SK-N-SH (cell line): ENCODE data around the gene ZNF283. TPM values are rescaled to one million over a fixed set of nuclear protein-coding genes. Genes with fewer than 3 reads are reported as not detected.

Experiments used
- CTCF ChIA-PET: fragments of 300-600, 350-600 bp; formaldehyde crosslinking; extraction: SDS; loops from one replicate; lab custom pipeline; 2021; lab: Yijun Ruan, JAX
- POLR2A ChIA-PET: fragments of 350-600 bp; sonication (Branson Sonifier 250); formaldehyde crosslinking; extraction: SDS; loops from one replicate; lab custom pipeline; 2020; ENCODE audit warnings: antibody characterized with exemption, inconsistent platforms; lab: Yijun Ruan, JAX
- DNase-seq: peaks from one replicate; pipeline ENCODE4 v3.0.0; 2012
- H2AFZ ChIP-seq: fragments of 200-600 bp; sonication (generic); 2 replicates; pipeline ENCODE4 v1.8.1; 2016; ENCODE audit warnings: antibody characterized with exemption, mild to moderate bottlenecking, low read depth
- H3F3A ChIP-seq: fragments of 200-600 bp; sonication (generic); replicated peaks from 2 replicates; pipeline ENCODE3; 2016; ENCODE audit warnings: antibody characterized with exemption, mild to moderate bottlenecking; ENCODE audit not compliant: insufficient read depth
- H3K27ac ChIP-seq, 2 experiments: fragments of 200-500 bp in 1 of 2; fragments of 200-600 bp in 1 of 2; sonication (Bioruptor generic) in 1 of 2; sonication (generic), shearing (Covaris generic) in 1 of 2; 2 replicates each; pipeline versions ENCODE4 v1.5.1 to v1.6.1; 2014 to 2016; ENCODE audit warnings: low read depth in 2 of 2, inconsistent platforms in 1 of 2, low read length in 1 of 2, mild to moderate bottlenecking in 1 of 2, mixed read lengths in 1 of 2
- H3K27me3 ChIP-seq: fragments of 200-600 bp; sonication (generic), shearing (Covaris generic); 2 replicates; pipeline ENCODE4 v1.6.1; 2016; ENCODE audit warnings: mixed run types; ENCODE audit not compliant: insufficient read depth
- H3K36me3 ChIP-seq, 2 experiments: fragments of 200-500 bp in 1 of 2; fragments of 200-600 bp in 1 of 2; sonication (Bioruptor generic) in 1 of 2; sonication (generic) in 1 of 2; replicated peaks in 1 of 2; 2 replicates each; pipeline versions ENCODE3 to v1.5.1; 2014 to 2016; ENCODE audit warnings: low read length in 1 of 2, mild to moderate bottlenecking in 1 of 2; ENCODE audit not compliant: insufficient read depth in 2 of 2, control insufficient read depth in 1 of 2
- H3K4me1 ChIP-seq, 2 experiments: fragments of 200-500 bp in 1 of 2; fragments of 200-600 bp in 1 of 2; sonication (Bioruptor generic) in 1 of 2; sonication (generic), shearing (Covaris generic) in 1 of 2; 2 replicates each; pipeline versions ENCODE4 v1.5.1 to v1.6.1; 2014 to 2016; ENCODE audit warnings: low read depth in 1 of 2, low read length in 1 of 2, mixed run types in 1 of 2; ENCODE audit not compliant: insufficient read depth in 2 of 2, control insufficient read depth in 1 of 2
- H3K4me2 ChIP-seq: fragments of 200-600 bp; sonication (generic), shearing (Covaris generic); 2 replicates; pipeline ENCODE4 v1.6.1; 2017; ENCODE audit warnings: mixed run types
- H3K4me3 ChIP-seq, 2 experiments: fragments of 200-500 bp in 1 of 2; fragments of 200-600 bp in 1 of 2; sonication (Bioruptor generic) in 1 of 2; sonication (generic), shearing (Covaris generic) in 1 of 2; 2 replicates each; pipeline versions ENCODE4 v1.5.1 to v1.8.1; 2014 to 2016; ENCODE audit warnings: low read depth in 2 of 2, inconsistent platforms in 1 of 2, low read length in 1 of 2, mild to moderate bottlenecking in 1 of 2, mixed read lengths in 1 of 2, moderate library complexity in 1 of 2
- H3K79me2 ChIP-seq: fragments of 200-600 bp; sonication (generic); 2 replicates; pipeline ENCODE4 v1.8.1; 2017; ENCODE audit warnings: mild to moderate bottlenecking; ENCODE audit not compliant: insufficient read depth
- H3K9ac ChIP-seq: fragments of 200-600 bp; sonication (generic); 2 replicates; pipeline ENCODE4 v1.6.1; 2017; ENCODE audit warnings: mixed run types
- H3K9me2 ChIP-seq: fragments of 200-600 bp; sonication (generic); 2 replicates; pipeline ENCODE4 v1.6.1; 2017; ENCODE audit warnings: mixed run types
- H3K9me3 ChIP-seq: fragments of 200-600 bp; sonication (generic); 2 replicates; pipeline ENCODE4 v1.6.1; 2017; ENCODE audit warnings: mixed run types, mild to moderate bottlenecking, moderate library complexity
- H4K20me1 ChIP-seq: fragments of 200-600 bp; sonication (generic); 2 replicates; pipeline ENCODE4 v1.6.1; 2017; ENCODE audit warnings: mild to moderate bottlenecking, mixed run types; ENCODE audit not compliant: insufficient read depth
- CHD2 ChIP-seq: fragments of 150-350 bp; IDR thresholded peaks from 2 replicates; pipeline ENCODE4 v1.6.1; 2018; ENCODE audit warnings: low read length; ENCODE audit not compliant: partially characterized antibody
- ELF1 ChIP-seq: IDR thresholded peaks from 2 replicates; pipeline ENCODE4 v1.4.0; 2012
- FOXM1 ChIP-seq: IDR thresholded peaks from 2 replicates; pipeline ENCODE4 v1.4.0; 2012; ENCODE audit warnings: low read depth, mild to moderate bottlenecking
- GABPA ChIP-seq: IDR thresholded peaks from 2 replicates; pipeline ENCODE4 v1.4.0; 2012; ENCODE audit warnings: low read depth, mild to moderate bottlenecking
- JUND ChIP-seq: IDR thresholded peaks from 2 replicates; pipeline ENCODE4 v1.4.0; 2012
- MAX ChIP-seq: IDR thresholded peaks from 2 replicates; pipeline ENCODE4 v1.4.0; 2012; ENCODE audit warnings: low read depth
- MXI1 ChIP-seq: IDR thresholded peaks from 2 replicates; pipeline ENCODE4 v1.6.1; 2012; ENCODE audit warnings: mild to moderate bottlenecking, low read depth, low read length, improper control_type of control experiment
- NFIC ChIP-seq: IDR thresholded peaks from 2 replicates; pipeline ENCODE4 v1.4.0; 2012; ENCODE audit warnings: borderline replicate concordance
- NRF1 ChIP-seq: IDR thresholded peaks from 2 replicates; pipeline ENCODE4 v1.6.1; 2012; ENCODE audit warnings: low read depth, mild to moderate bottlenecking, low read length
- RAD21 ChIP-seq: IDR thresholded peaks from 2 replicates; pipeline ENCODE4 v1.6.1; 2012; ENCODE audit warnings: mild to moderate bottlenecking, low read length
- RXRA ChIP-seq: IDR thresholded peaks from 2 replicates; pipeline ENCODE4 v1.4.0; 2012; ENCODE audit warnings: low read depth, mild to moderate bottlenecking, borderline replicate concordance
- TEAD4 ChIP-seq: IDR thresholded peaks from 2 replicates; pipeline ENCODE4 v1.4.0; 2012; ENCODE audit warnings: mild to moderate bottlenecking, borderline replicate concordance; ENCODE audit not compliant: insufficient read depth
- USF1 ChIP-seq: IDR thresholded peaks from 2 replicates; pipeline ENCODE4 v1.4.0; 2012; ENCODE audit warnings: low read depth, borderline replicate concordance
- USF2 ChIP-seq: fragments of 150-350 bp; IDR thresholded peaks from 2 replicates; pipeline ENCODE4 v1.6.1; 2017; ENCODE audit warnings: antibody characterized with exemption, low read length, low read depth, borderline replicate concordance
- WGBS: methylation state at CpG from one replicate; pipeline ENCODE4 v1.1.6; 2017; ENCODE audit warnings: low lambda C conversion rate; 5-methylcytosine and 5-hydroxymethylcytosine counted together
- polyA plus RNA-seq, 3 experiments: library from polyadenylated mRNA; depleted of rRNA; stranded (reverse); fragments of >200 nt; gene quantifications; 2 replicates each; pipeline ENCODE4 v1.2.3, GENCODE V29; 2012

Gene ZNF283
- polyA plus RNA-seq, 1 of the 3 experiments (the other 2 are of a cell fraction) = 1.6 TPM

GRCh38 chr19:43818500-43818899 lies 8.6 kb upstream of the ZNF283 start:
- Histone ChIP-seq H3K36me3 (no peaks in the 10 kb centered on the region), H4K20me1 (no peaks in the 10 kb centered on the region), H3K9me3 (no peaks in the 10 kb centered on the region), H3K27me3 (peaks cover under 1% of the 10 kb centered on the region; the same call in 1 of the 2 replicates), H3K9ac (no peak overlapping the region), H3F3A (no peaks in the 10 kb centered on the region), H3K9me2 (no peaks in the 10 kb centered on the region), H3K4me1 (peaks cover 0 to 5% of the 10 kb centered on the region in 2 experiments; a peak in 1 of 4 replicates), H3K79me2 (no peaks in the 10 kb centered on the region), H3K4me3 (no peak overlapping the region), H2AFZ (no peak overlapping the region), H3K4me2 (no peak overlapping the region), H3K27ac (no peak overlapping the region)
- WGBS = 51% methylated on average over 5 of the region's 5 CpGs
- no peak for DNase-seq
- CTCF ChIA-PET = interaction anchor here (0.6 to 1.1 kb wide), 3 partner anchors 9 to 167 kb away, joined by 3 to 4 read pairs (median 3); no protein-coding TSS in a partner anchor
- no peak for TF ChIP-seq ELF1
- no peak for TF ChIP-seq TEAD4
- no peak for TF ChIP-seq RAD21
- TF ChIP-seq NFIC = no peak
- TF ChIP-seq MXI1 = no peak
- TF ChIP-seq USF1 = no peak
- TF ChIP-seq JUND = no peak
- TF ChIP-seq CHD2 = no peak
- TF ChIP-seq RXRA = no peak
- TF ChIP-seq USF2 = no peak
- TF ChIP-seq FOXM1 = no peak
- POLR2A ChIA-PET = no interaction called here

GRCh38 chr19:43820098-43820883 lies 6.8 kb upstream of the ZNF283 start:
- Histone ChIP-seq H3K27me3 (no peaks in the 10 kb centered on the region; the same call in 1 of the 2 replicates), H3K4me2 (peak overlapping the region; percentile 59), H3K27ac (no peak overlapping the region), H4K20me1 (no peaks in the 10 kb centered on the region), H3K36me3 (no peaks in the 10 kb centered on the region), H3K9me3 (no peaks in the 10 kb centered on the region), H3K79me2 (no peaks in the 10 kb centered on the region), H3K4me3 (peak overlapping the region; percentile 44 to 47; a peak in 3 of 4 replicates), H3F3A (no peaks in the 10 kb centered on the region), H3K9me2 (no peaks in the 10 kb centered on the region), H3K9ac (no peak overlapping the region), H3K4me1 (peaks cover 0 to 5% of the 10 kb centered on the region in 2 experiments; a peak in 1 of 4 replicates), H2AFZ (peak overlapping the region; percentile 43; the same call in 1 of the 2 replicates)
- CTCF ChIA-PET = no interaction called here
- POLR2A ChIA-PET = no interaction called here
- peak; percentile 49 for DNase-seq
- 41% methylated on average over 48 of the region's 48 CpGs for WGBS
- peak; percentile 29 for TF ChIP-seq NRF1
- TF ChIP-seq ELF1 = peak; percentile 46; the same call in 1 of the 2 replicates
- TF ChIP-seq MAX = peak; percentile 89
- TF ChIP-seq JUND = no peak
- peak; percentile 42; the same call in 1 of the 2 replicates for TF ChIP-seq GABPA
